Immature natural killer cell (primary cell): ENCODE measurements around the gene TCF21. TPM values are rescaled to one million over a fixed set of nuclear protein-coding genes. Genes with fewer than 3 reads are reported as not detected.
"Not testable (repeated sequence)": the region's sequence is repeated elsewhere in the genome, so short reads cannot be mapped to it uniquely, and the experiment has no call there.

Source experiments
- DNase-seq, 3 donors: peaks; one replicate each; pipeline ENCODE4 v3.0.0; 2022; ENCODE audit warnings: mixed read lengths in 1 of 3
- H3K27ac Mint-ChIP-seq, 6 donors: one replicate each; pipeline ENCODE4 v1.8.0; 2020; ENCODE audit warnings: mixed read lengths in 6 of 6, mild to moderate bottlenecking in 5 of 6, inconsistent platforms in 4 of 6, moderate library complexity in 3 of 6
- H3K27me3 Mint-ChIP-seq, 3 donors: one replicate each; pipeline ENCODE4 v1.8.0; 2020 to 2021; ENCODE audit warnings: low read depth in 3 of 3, mild to moderate bottlenecking in 3 of 3, mixed read lengths in 3 of 3, moderate library complexity in 3 of 3, inconsistent platforms in 1 of 3
- H3K36me3 Mint-ChIP-seq, 3 donors: one replicate each; pipeline ENCODE4 v1.8.0; 2020; ENCODE audit warnings: mixed read lengths in 3 of 3, inconsistent platforms in 2 of 3, mild to moderate bottlenecking in 2 of 3
- H3K4me1 Mint-ChIP-seq, 2 donors: one replicate each; pipeline ENCODE4 v1.8.0; 2020; ENCODE audit warnings: inconsistent platforms in 2 of 2, mild to moderate bottlenecking in 2 of 2, mixed read lengths in 2 of 2, moderate library complexity in 1 of 2
- H3K4me3 Mint-ChIP-seq, 5 donors: one replicate each; pipeline ENCODE4 v1.8.0; 2020; ENCODE audit warnings: mild to moderate bottlenecking in 5 of 5, mixed read lengths in 5 of 5, inconsistent platforms in 3 of 5, moderate library complexity in 3 of 5
- H3K9me3 Mint-ChIP-seq, 6 donors: one replicate each; pipeline ENCODE4 v1.8.0; 2020; ENCODE audit warnings: mild to moderate bottlenecking in 6 of 6, mixed read lengths in 6 of 6, inconsistent platforms in 4 of 6, moderate library complexity in 3 of 6
- polyA plus RNA-seq, 3 donors: library from polyadenylated mRNA; unstranded; fragments of 300-500 nt; fragmentation: Illumina TruSeq; gene quantifications; one replicate each; pipeline ENCODE4 v1.2.3, GENCODE V29; 2021

TCF21 gene
- polyA plus RNA-seq, 3 donors from 2014 or later = not detected

DNA sequence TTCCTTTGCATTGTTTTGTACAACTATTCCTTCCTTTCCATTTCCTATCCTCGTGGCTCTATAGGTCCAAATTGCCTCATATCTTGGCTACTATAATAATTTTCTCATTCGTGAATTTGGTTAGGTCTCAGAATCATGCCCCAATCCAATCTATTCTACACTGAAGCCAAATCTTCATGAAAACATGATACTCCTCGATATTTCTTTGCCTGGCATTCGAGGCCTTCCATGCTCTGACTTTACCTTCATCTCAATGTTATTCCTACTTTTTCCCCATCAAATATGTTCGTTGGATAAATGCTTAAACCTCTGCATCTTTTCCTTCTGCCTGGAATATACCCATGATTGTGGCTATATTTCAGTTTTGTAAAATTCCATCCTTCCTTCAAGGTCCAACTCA, 30.4 kb downstream of the TCF21 start:
- H3K36me3 Mint-ChIP-seq = no peaks in the 10 kb centered on the region
- no peaks in the 10 kb centered on the region for H3K9me3 Mint-ChIP-seq
- H3K27me3 Mint-ChIP-seq = peaks cover 1 to 7% (median 2%) of the 10 kb centered on the region in 3 donors
- no peak overlapping the region for H3K4me3 Mint-ChIP-seq
- no peak overlapping the region for H3K27ac Mint-ChIP-seq
- no peaks in the 10 kb centered on the region for H3K4me1 Mint-ChIP-seq
- DNase-seq = no peak

DNA sequence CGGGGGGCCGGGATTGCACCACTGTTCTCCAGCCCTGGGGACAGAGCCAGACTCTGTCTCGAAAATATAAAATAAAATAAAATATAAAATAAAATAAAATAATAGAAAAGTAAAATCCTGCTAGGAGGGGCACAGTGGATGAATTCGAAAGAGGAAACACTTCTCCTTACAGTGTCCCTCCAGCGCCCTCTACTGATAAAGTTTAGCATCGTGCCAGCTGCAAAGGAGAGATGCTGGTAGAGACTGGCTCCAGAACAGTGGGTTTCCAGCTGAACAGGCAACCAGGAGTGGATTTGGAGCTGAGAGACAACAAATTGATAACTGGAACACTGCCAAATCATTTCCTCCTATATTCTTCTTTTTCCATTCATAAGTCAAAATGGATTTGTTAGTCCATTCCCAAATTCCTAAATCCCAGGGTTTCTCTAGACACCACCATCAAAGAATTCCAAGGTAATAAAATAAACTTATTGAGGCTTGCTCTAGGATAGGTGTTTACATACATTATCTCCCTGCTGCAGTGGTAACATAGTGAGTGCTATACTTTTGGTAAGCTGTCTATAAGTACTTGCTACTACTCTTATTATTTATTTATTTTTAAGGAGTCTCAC, 32.4 kb downstream of the TCF21 start:
- H3K4me1 Mint-ChIP-seq = no peaks in the 10 kb centered on the region
- peak; percentile 39 to 49 (median 39) for DNase-seq
- H3K27ac Mint-ChIP-seq = no peak overlapping the region
- no peaks in the 10 kb centered on the region for H3K36me3 Mint-ChIP-seq
- no peaks in the 10 kb centered on the region for H3K9me3 Mint-ChIP-seq
- no peak overlapping the region for H3K4me3 Mint-ChIP-seq
- peaks cover 5 to 7% (median 6%) of the 10 kb centered on the region in 3 donors for H3K27me3 Mint-ChIP-seq

DNA sequence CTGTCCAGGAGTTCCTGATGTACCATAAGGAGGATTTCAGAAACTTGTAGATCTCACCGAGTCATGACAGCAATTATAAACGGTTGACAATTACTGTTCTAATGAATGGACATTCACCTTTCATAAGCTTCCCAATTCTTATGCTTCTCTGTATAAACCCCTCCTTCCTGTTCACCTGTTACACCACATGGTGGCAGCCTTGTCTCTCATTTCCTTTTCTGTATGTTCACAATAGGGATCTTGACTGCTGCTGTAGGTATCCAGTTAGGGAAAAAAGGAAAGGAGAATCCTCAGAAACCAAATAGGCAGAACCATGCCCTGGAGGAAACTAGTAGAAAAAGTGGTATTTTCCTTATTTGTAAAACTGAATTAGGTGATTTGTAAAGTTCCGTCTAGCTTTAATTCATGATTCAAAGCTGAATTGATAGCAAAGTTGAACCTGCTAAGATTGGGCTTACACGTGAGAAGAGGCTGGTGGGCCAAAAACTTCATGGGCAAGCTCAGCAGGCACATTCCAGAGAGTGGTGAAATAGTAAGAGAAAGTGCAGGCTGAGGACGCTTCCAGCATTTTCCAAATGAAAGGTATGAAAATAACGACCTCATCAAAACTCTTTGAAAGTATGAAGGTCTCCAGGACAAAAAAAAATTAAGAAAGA, 35.2 kb downstream of the TCF21 start:
- H3K27ac Mint-ChIP-seq = no peak overlapping the region
- DNase-seq = peak; percentile 60 to 64 (median 63)
- no peaks in the 10 kb centered on the region for H3K4me1 Mint-ChIP-seq
- H3K27me3 Mint-ChIP-seq = peaks cover 7 to 10% (median 7%) of the 10 kb centered on the region in 3 donors
- no peaks in the 10 kb centered on the region for H3K9me3 Mint-ChIP-seq
- no peaks in the 10 kb centered on the region for H3K36me3 Mint-ChIP-seq
- H3K4me3 Mint-ChIP-seq = no peak overlapping the region

- not testable (repeated sequence) for H3K9me3 Mint-ChIP-seq, DNase-seq, H3K27ac Mint-ChIP-seq, H3K36me3 Mint-ChIP-seq, H3K4me3 Mint-ChIP-seq, H3K4me1 Mint-ChIP-seq
- H3K27me3 Mint-ChIP-seq = peaks cover 12 to 22% (median 14%) of the 10 kb centered on the region in 3 donors
Measured at GRCh38 chr6:133931221-133931620, 42.3 kb downstream of the TCF21 start.

GRCh38 chr6:133936352-133936751, 47.4 kb downstream of the TCF21 start:
- peaks cover 11 to 21% (median 17%) of the 10 kb centered on the region in 3 donors for H3K27me3 Mint-ChIP-seq
- H3K4me3 Mint-ChIP-seq, H3K27ac Mint-ChIP-seq, H3K36me3 Mint-ChIP-seq, H3K9me3 Mint-ChIP-seq, DNase-seq, H3K4me1 Mint-ChIP-seq: not testable (repeated sequence)

- Mint-ChIP-seq H3K4me3 (no peak overlapping the region), H3K4me1 (no peaks in the 10 kb centered on the region), H3K9me3 (peaks cover 0 to 8% (median 4%) of the 10 kb centered on the region in 6 donors), H3K36me3 (peaks cover 0 to 9% (median 4%) of the 10 kb centered on the region in 3 donors), H3K27me3 (peaks cover 8 to 19% (median 14%) of the 10 kb centered on the region in 3 donors), H3K27ac (no peak overlapping the region)
- DNase-seq = no peak
Measured at GRCh38 chr6:133937909-133938308, 49.0 kb downstream of the TCF21 start.

DNA sequence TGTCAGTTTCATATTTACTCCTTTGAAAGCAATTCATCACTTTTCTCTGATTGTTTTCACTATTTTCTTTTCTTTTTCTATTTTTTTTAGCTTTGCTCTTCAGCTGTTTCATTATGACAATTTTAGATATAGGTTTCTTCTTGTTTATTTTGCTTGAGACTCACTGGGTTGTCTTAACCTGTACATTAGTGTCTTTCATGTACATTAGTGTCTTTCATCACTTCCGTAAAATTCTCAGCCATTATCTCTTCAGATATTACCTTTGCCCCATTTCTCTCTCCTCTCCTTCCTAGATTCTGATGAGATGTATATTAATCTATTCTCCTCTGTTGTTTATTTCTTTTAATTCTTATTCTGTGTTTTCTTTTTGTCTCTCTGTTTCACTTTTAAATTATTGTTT, 49.6 kb downstream of the TCF21 start:
- Mint-ChIP-seq H3K36me3 (peaks cover 0 to 3% (median 2%) of the 10 kb centered on the region in 3 donors), H3K4me1 (no peaks in the 10 kb centered on the region), H3K9me3 (peaks cover 0 to 4% (median under 1%) of the 10 kb centered on the region in 6 donors), H3K27me3 (peaks cover 5 to 18% (median 14%) of the 10 kb centered on the region in 3 donors), H3K4me3 (no peak overlapping the region), H3K27ac (no peak overlapping the region)
- no peak for DNase-seq

- peaks cover 0 to 11% (median 4%) of the 10 kb centered on the region in 3 donors for H3K27me3 Mint-ChIP-seq
- no peak for DNase-seq
- H3K4me1 Mint-ChIP-seq = no peaks in the 10 kb centered on the region
- H3K36me3 Mint-ChIP-seq = peaks cover 0 to 3% (median 0%) of the 10 kb centered on the region in 3 donors
- no peaks in the 10 kb centered on the region for H3K9me3 Mint-ChIP-seq
- no peak overlapping the region for H3K27ac Mint-ChIP-seq
- no peak overlapping the region for H3K4me3 Mint-ChIP-seq
Measured at GRCh38 chr6:133939778-133940667, 51.1 kb downstream of the TCF21 start.

Other genes starting within 250 kb of the TCF21 start
- 10 to 100 TPM; 62.5 to 77.7 (median 67.1) TPM for gene TBPL1, start 64.1 kb downstream of the TCF21 start, polyA plus RNA-seq
- gene SLC2A12, start 163.5 kb downstream of the TCF21 start, polyA plus RNA-seq = under 1 TPM in 1 of 3 donors, not detected in 2; 0.06 TPM